ENCODE data around the gene PEX26. TPM values are rescaled to one million over a fixed set of nuclear protein-coding genes. Genes with fewer than 3 reads are reported as not detected.

PEX26 gene
- total and polyA plus RNA-seq, 2 of the 13 experiments (the other 11 are each of a cell fraction or from before 2014, with no cell fraction given) = 10.6 to 25.1 TPM

DNA sequence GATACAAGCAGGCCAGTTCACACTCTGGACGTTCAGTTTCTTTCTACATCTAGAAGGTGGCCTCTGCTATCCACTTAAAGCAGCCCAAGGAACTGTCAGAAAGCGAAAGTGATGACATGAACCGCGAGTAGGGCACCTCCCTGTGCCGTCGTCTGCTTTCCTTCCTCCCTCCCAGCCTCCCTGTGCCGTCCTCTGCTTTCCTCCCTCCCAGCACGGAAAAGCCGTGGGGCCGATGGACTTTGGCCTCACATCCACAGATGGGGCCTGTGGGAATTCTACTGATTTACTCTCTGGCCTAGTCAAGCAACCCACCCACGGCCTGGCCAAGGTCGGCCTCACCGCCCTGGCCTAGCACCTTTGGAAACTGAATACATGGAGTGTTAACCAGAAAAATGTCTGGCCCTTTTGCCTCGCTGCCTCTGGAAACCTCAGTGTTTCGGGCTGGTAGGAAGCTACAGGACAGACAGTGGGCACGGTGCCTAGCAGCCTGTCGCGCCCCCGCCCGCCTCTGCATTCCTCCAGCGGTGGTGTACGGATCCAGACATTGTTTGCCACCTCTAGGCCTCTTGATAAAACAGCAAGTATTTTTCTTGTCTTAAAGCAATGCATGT is 14.2 kb downstream of the PEX26 start (continued):
- TF ChIP-seq, protein P1, sequence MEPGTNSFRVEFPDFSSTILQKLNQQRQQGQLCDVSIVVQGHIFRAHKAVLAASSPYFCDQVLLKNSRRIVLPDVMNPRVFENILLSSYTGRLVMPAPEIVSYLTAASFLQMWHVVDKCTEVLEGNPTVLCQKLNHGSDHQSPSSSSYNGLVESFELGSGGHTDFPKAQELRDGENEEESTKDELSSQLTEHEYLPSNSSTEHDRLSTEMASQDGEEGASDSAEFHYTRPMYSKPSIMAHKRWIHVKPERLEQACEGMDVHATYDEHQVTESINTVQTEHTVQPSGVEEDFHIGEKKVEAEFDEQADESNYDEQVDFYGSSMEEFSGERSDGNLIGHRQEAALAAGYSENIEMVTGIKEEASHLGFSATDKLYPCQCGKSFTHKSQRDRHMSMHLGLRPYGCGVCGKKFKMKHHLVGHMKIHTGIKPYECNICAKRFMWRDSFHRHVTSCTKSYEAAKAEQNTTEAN (CRISPR knock-in tag; conservative IDR thresholded peaks at IDR 0.05) = no peak
- TF ChIP-seq ZNF710 (CRISPR knock-in tag; IDR thresholded peaks at IDR 0.05; ENCODE audit: borderline replicate concordance) = peak; percentile 80; the same call in 1 of the 2 replicates
- TF ChIP-seq ZMYM3 (CRISPR knock-in tag; IDR thresholded peaks at IDR 0.05) = peak; percentile 88
- no peak for TF ChIP-seq ZNF567 (CRISPR knock-in tag; IDR thresholded peaks at IDR 0.05; ENCODE audit: borderline replicate concordance)
- TF ChIP-seq THYN1 (CRISPR knock-in tag; IDR thresholded peaks at IDR 0.05; ENCODE audit: borderline replicate concordance, low read depth) = no peak
- peak; percentile 91 for TF ChIP-seq GATAD2A (CRISPR knock-in tag; IDR thresholded peaks at IDR 0.05)
- TF ChIP-seq ZNF468 (CRISPR knock-in tag; IDR thresholded peaks at IDR 0.05) = no peak
- TF ChIP-seq, protein P2, sequence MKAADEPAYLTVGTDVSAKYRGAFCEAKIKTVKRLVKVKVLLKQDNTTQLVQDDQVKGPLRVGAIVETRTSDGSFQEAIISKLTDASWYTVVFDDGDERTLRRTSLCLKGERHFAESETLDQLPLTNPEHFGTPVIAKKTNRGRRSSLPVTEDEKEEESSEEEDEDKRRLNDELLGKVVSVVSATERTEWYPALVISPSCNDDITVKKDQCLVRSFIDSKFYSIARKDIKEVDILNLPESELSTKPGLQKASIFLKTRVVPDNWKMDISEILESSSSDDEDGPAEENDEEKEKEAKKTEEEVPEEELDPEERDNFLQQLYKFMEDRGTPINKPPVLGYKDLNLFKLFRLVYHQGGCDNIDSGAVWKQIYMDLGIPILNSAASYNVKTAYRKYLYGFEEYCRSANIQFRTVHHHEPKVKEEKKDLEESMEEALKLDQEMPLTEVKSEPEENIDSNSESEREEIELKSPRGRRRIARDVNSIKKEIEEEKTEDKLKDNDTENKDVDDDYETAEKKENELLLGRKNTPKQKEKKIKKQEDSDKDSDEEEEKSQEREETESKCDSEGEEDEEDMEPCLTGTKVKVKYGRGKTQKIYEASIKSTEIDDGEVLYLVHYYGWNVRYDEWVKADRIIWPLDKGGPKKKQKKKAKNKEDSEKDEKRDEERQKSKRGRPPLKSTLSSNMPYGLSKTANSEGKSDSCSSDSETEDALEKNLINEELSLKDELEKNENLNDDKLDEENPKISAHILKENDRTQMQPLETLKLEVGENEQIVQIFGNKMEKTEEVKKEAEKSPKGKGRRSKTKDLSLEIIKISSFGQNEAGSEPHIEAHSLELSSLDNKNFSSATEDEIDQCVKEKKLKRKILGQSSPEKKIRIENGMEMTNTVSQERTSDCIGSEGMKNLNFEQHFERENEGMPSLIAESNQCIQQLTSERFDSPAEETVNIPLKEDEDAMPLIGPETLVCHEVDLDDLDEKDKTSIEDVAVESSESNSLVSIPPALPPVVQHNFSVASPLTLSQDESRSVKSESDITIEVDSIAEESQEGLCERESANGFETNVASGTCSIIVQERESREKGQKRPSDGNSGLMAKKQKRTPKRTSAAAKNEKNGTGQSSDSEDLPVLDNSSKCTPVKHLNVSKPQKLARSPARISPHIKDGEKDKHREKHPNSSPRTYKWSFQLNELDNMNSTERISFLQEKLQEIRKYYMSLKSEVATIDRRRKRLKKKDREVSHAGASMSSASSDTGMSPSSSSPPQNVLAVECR (CRISPR knock-in tag; IDR thresholded peaks at IDR 0.05; ENCODE audit: borderline replicate concordance) = peak; percentile 67; the same call in 1 of the 2 replicates
- no peak; the same call in 1 of the 2 replicates for TF ChIP-seq MEIS1 (CRISPR knock-in tag; IDR thresholded peaks at IDR 0.05; ENCODE audit: borderline replicate concordance)
- TF ChIP-seq DNMT1 (CRISPR knock-in tag; IDR thresholded peaks at IDR 0.05) = no peak
- no peak for TF ChIP-seq SNAPC4 (CRISPR knock-in tag; IDR thresholded peaks at IDR 0.05)
- no peak for TF ChIP-seq ZNF660 (CRISPR knock-in tag; IDR thresholded peaks at IDR 0.05; ENCODE audit: borderline replicate concordance, low read depth)
- TF ChIP-seq ZNF788 (CRISPR knock-in tag; IDR thresholded peaks at IDR 0.05; ENCODE audit: borderline replicate concordance) = peak; percentile 47; the same call in 1 of the 2 replicates
- peak; percentile 30; the same call in 1 of the 2 replicates for TF ChIP-seq ZNF629 (CRISPR knock-in tag; conservative IDR thresholded peaks at IDR 0.05)
- TF ChIP-seq ADNP (CRISPR knock-in tag; IDR thresholded peaks at IDR 0.05) = no peak
